ENCODE results near the gene SUSD3.

Gene SUSD3

GRCh38 chr9:93087971-93088655, 29.6 kb downstream of the SUSD3 start:
- no peak for DNase-seq (ENCODE audit: low read depth)
- TF ChIP-seq CTCF (IDR thresholded peaks at IDR 0.05; ENCODE audit: low read length, missing control alignments) = no peak
- no peak overlapping the region for H3K4me3 ChIP-seq (replicated peaks; ENCODE audit: low read depth, low read length)

- DNase-seq (ENCODE audit: low read depth) = no peak
- H3K4me3 ChIP-seq (replicated peaks; ENCODE audit: low read depth, low read length) = no peak overlapping the region
- TF ChIP-seq CTCF (IDR thresholded peaks at IDR 0.05; ENCODE audit: low read length, missing control alignments) = no peak
Measured at GRCh38 chr9:93088656-93089015, 30.1 kb downstream of the SUSD3 start.

GRCh38 chr9:93089024-93089423, 30.5 kb downstream of the SUSD3 start:
- no peak for DNase-seq (ENCODE audit: low read depth)
- no peak for TF ChIP-seq CTCF (IDR thresholded peaks at IDR 0.05; ENCODE audit: low read length, missing control alignments)
- H3K4me3 ChIP-seq (replicated peaks; ENCODE audit: low read depth, low read length) = no peak overlapping the region

- TF ChIP-seq CTCF (IDR thresholded peaks at IDR 0.05; ENCODE audit: low read length, missing control alignments) = no peak
- no peak for DNase-seq (ENCODE audit: low read depth)
Measured at GRCh38 chr9:93089481-93089991, 31.0 kb downstream of the SUSD3 start.

DNA sequence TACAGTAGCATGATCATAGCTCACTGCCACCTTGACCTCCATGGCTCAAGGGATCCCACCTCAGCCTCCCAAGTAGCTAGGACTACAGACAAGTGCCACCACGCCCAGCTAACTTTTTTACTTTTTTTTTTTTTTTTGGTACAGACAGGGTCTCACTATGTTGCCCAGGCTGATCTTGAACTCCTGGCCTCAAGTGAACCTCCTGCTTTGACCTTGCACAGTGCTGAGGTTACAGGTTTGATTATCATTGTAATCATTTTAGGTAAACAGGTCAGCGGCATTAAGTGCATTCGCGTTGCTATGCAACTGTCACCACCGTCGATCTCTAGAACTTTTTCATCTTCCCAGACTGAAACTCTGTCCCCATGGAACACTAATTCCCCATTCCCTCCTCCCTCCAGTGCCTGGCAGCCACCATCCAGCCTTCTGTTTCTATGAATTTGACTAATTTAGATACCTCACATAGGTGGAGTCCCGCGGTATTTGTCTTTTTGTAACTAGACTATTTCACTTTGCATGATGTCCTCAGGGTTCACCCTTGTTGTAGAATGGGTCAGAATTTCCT, 31.7 kb downstream of the SUSD3 start:
- DNase-seq (ENCODE audit: low read depth) = no peak
- TF ChIP-seq CTCF (IDR thresholded peaks at IDR 0.05; ENCODE audit: low read length, missing control alignments) = no peak
- no peak overlapping the region for H3K4me3 ChIP-seq (replicated peaks; ENCODE audit: low read depth, low read length)

More at GRCh38 chr9:93089481-93089991, 31.0 kb downstream of the SUSD3 start:
- H3K4me3 ChIP-seq (replicated peaks; ENCODE audit: low read depth, low read length) = no peak overlapping the region

- no peak overlapping the region for H3K4me3 ChIP-seq (replicated peaks; ENCODE audit: low read depth, low read length)
- no peak for TF ChIP-seq CTCF (IDR thresholded peaks at IDR 0.05; ENCODE audit: low read length, missing control alignments)
- DNase-seq (ENCODE audit: low read depth) = no peak
Measured at GRCh38 chr9:93091056-93091452, 32.6 kb downstream of the SUSD3 start.

All from fibroblast of pulmonary artery (primary cell).